HG03103 (cell line): ENCODE data around the gene EPS8L3.

Source experiments
- ATAC-seq: cut with Tn5 transposase; IDR thresholded peaks from one replicate; pipeline ENCODE4 v1.9.1; 2021; ENCODE audit warnings: low read depth; ENCODE audit not compliant: unreplicated experiment

EPS8L3 gene

GRCh38 chr1:109794319-109795132, 30.8 kb upstream of the EPS8L3 start:
- ATAC-seq = no peak

DNA sequence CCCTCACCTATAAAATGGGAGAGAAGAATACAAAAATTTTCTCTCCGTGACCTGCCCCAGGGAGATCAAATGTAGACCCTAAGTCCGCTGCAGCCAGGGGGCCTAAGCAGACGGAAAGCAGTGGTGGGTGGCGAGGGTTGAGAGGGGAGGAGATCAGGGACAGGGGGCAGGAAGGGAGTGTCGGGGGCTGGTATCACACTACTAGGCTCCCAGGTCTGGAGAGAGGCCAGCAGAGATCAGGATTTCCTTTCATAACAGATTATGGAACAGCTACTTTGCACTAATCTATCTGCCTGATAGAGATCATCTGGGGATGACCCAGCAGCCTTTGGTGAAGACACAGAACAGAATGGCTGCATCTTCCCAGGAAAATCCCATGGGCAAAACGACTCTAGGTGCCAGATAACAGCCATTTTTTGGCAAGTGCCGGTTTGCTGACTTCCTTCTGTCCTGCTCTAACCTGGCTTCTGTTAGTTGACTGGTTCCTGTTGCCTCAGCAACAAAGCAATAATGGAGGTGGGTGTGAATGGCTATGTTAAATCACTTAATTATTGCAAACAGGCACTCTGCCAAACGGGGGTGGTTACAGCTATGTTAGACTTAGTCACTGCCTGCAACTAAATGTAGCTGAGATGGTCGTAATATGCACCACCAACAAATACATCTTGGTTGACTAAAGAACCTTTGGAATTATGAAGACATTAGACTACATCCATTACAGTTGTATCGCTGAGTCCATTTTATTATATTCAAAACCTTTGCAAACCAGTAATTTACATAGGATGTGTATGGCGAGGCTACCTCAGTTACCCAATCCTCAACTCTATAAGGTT, 30.0 kb upstream of the EPS8L3 start:
- no peak for ATAC-seq

DNA sequence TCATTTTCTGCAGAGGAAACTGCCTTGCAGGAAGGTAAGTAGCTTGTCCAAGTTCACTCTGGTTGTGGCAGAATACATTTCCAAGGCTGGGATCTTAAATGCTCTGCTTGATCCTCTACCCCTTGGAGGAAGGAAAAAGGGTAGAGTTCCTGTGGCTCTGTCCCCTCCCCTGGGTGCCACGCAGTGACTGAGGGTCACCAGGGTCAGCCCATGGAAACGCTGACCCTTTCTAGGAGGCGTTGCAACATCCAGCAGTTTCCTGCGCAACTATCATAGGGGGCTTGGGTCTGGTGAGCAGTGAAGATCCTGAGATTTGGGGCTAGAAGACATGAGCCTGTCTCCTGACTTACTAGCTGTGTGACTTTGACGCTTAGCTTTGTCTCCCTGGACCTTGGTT, 29.4 kb upstream of the EPS8L3 start:
- no peak for ATAC-seq

GRCh38 chr1:109792056-109792831, 28.5 kb upstream of the EPS8L3 start:
- ATAC-seq = no peak

- ATAC-seq = no peak
These were observed 27.8 kb upstream of the EPS8L3 start for GRCh38 chr1:109791495-109792043.

GRCh38 chr1:109790735-109791494, 27.2 kb upstream of the EPS8L3 start:
- no peak for ATAC-seq

GRCh38 chr1:109790329-109790728, 26.6 kb upstream of the EPS8L3 start:
- no peak for ATAC-seq

DNA sequence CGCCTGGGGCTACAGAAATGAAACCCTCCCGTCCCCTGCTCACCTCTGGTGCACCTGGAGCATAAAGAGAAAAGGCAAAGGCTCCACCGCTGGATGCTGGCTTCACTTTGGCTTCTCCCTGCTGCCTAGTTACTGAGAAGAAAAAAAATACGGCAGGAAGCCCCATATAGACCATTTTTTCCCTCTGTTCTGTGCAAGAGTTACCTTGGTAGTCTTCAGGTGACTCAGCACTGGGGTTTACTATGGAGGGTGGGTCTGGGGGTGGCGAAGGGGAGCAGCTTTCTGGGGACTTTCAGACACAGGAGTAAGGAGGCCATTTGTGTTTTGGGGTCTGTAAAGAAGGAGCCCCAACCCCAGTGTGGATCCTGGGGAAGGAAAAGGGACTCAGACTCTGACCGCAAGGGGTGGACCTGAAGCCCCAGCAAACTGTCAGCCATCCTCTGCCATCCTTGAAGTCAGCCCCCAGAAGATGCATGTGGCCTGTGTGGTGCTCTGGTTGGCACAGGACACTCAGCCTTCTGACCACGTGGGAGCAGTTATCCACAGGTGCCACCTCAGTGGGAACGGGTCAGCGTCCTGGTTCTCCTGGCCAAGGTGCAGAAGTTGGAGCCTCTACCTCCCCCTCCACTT, 25.9 kb upstream of the EPS8L3 start:
- no peak for ATAC-seq

DNA sequence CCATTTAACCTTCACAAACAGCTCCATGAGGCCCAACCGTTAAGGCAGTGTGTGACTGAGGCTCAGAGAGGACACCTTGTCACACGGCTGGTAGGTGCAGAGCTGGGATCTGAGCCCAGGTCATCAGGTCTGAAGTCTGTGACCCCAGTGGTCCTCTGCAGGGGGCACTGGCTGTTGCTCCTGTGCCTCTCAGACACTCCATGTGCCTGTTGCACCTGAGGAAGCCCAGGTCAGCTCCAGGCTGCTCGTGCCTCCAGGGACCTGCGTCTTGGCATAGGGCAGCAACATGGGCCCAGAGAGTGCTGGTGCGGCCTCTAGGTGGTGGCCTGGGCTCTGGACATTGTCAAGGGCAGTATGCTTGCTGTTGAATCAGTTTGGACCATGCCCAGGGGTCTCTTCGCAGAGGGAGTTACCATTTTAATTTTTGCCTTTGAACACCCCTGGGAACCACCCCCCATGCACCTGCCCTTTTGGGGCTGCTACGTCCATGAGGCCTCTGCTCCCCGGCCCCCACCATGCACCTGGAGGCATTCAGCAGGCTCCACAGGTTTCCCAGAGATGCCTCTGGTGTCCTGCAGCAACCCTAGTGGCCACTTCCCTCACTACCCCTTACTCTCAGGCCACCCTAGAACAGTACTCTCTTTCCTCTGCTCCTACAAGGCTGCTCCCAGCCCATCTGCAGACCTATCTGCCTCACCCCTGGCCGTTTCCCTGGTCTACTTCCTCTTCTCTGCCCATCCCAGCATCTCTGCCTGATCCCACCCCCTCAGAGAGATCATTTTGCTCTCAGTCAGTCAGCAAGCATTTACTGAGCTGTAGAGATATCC, 25.2 kb upstream of the EPS8L3 start:
- ATAC-seq = no peak

DNA sequence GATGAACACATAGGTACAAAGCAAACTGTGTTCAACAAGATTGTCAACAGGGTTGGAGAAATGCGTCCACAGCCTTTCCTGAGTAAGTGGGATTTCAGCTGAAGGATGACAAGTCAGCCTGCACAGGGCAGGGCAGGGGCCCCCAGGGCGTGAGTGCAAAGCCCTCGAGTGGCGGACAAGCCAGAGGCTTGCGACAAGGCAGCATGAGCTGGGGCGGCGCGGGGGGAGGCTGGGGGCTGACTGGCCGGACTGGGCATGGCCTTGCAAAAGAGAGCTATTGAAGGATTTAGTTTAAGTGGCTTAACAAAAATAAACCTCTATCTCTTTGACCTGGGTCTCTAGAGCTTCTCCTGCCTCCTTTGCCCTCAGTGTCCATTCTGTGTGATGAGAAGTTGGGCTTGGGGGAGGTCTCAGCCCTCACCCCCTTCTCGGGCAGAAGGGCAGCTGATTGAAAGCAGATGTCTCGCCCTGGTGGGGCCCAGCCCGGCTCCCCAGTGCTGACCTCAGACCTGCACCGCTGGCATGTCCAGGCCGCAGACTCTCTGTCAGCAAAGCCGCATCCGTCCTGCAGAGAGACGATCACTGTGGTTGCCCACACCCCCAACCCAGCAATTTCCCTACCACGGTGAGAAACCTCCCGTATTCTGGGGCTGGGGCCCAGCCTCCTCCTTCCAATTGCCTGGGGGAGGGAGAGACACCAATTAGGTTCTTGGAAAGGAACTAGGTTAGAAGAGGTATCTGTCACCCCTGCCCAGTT, 24.3 kb upstream of the EPS8L3 start:
- ATAC-seq = no peak

GRCh38 chr1:109787211-109787844, 23.6 kb upstream of the EPS8L3 start:
- no peak for ATAC-seq

DNA sequence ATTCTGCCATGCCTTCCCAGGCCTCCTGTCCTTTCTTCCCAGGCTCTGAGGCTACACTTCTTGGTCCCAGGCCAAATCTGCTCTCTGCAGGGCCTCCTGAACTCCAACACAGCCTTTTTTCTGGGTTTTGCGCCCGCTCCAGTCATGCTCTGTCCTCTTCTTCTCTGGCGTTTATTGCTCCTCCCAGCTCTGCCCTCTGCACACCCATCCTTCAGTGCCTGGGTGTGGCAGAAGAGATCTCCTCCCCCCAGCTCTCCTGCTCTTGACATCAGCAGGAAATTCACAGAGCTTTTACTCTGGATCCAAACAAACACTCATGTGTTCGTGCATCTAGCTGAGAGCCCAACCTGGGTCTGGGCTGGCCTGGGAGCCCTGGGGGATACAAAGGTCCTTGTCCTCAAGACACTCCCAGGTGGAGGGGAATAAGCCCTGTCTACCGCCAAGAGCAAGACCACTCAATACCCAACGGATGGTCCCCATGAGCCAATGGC, 22.9 kb upstream of the EPS8L3 start:
- no peak for ATAC-seq

GRCh38 chr1:109786112-109786480, 22.4 kb upstream of the EPS8L3 start:
- ATAC-seq = no peak

GRCh38 chr1:109785446-109786111, 21.9 kb upstream of the EPS8L3 start:
- ATAC-seq = no peak

GRCh38 chr1:109784551-109785252, 21.0 kb upstream of the EPS8L3 start:
- ATAC-seq = no peak

DNA sequence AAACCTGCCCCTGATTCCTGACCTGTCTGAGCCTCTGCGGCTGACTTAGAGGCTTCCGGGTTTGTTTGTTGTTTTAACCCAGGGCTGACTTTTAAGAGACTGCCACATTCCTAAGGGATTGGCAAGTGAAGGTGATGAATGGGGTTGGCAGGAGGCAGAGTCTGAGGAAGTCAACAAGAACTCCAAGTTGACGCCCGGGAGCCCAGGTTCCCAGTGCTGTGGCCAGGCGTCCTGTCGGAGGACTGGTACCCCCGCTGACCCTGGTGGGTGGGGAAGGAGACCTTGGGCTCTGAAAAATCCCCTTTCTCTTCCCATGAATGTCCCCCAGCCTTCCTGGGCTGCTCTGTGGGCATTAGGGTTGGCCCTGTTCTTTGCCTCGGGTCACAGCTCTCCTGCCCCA, 19.7 kb upstream of the EPS8L3 start:
- ATAC-seq = no peak
